OCI-LY3 (cell line): ENCODE measurements around the gene CIT.

ENCODE experiments used
- H2AFZ ChIP-seq: fragments of 200-600, 300-600 bp; shearing (Covaris generic); 2 replicates; pipeline ENCODE4 v1.6.0; 2014; ENCODE audit warnings: antibody characterized with exemption, low read depth, low read length
- H3K27ac ChIP-seq: fragments of 200-600, 300-600 bp; sonication (generic); 2 replicates; pipeline ENCODE4 v1.5.1; 2014; ENCODE audit warnings: mild to moderate bottlenecking, low read length, moderate library complexity, mixed read lengths
- H3K27me3 ChIP-seq: fragments of 200-600, 300-600 bp; sonication (generic); 2 replicates; pipeline ENCODE4 v1.6.1; 2014; ENCODE audit warnings: low read depth, low read length, mixed read lengths
- H3K36me3 ChIP-seq: fragments of 200-600, 300-600 bp; sonication (generic); replicated peaks from 2 replicates; pipeline ENCODE3; 2014; ENCODE audit warnings: low read depth, low read length, mixed read lengths
- H3K4me1 ChIP-seq: fragments of 300-600, 200-600 bp; sonication (generic); 2 replicates; pipeline ENCODE4 v1.6.1; 2014; ENCODE audit warnings: low read length, mixed read lengths
- H3K4me2 ChIP-seq: fragments of 200-600, 300-600 bp; sonication (generic); 2 replicates; pipeline ENCODE4 v1.6.1; 2014; ENCODE audit warnings: low read length, mixed read lengths
- H3K4me3 ChIP-seq: fragments of 300-600, 200-600 bp; sonication (generic); 2 replicates; pipeline ENCODE4 v1.5.1; 2014; ENCODE audit warnings: antibody characterized with exemption, mild to moderate bottlenecking, low read length, moderate library complexity
- H3K79me2 ChIP-seq: fragments of 300-600, 200-600 bp; shearing (Covaris generic); 2 replicates; pipeline ENCODE4 v1.6.1; 2014; ENCODE audit warnings: mild to moderate bottlenecking, low read length, mixed read lengths
- H3K9ac ChIP-seq: fragments of 300-600, 200-600 bp; shearing (Covaris generic); 2 replicates; pipeline ENCODE4 v1.6.0; 2014; ENCODE audit warnings: mild to moderate bottlenecking, low read length, moderate library complexity
- H3K9me3 ChIP-seq: fragments of 200-600, 300-600 bp; shearing (Covaris generic); 2 replicates; pipeline ENCODE4 v1.6.1; 2014; ENCODE audit warnings: low read length, mixed read lengths; ENCODE audit not compliant: insufficient read depth
- H4K20me1 ChIP-seq: fragments of 200-600, 300-600 bp; sonication (generic); 2 replicates; pipeline ENCODE4 v1.6.1; 2016; ENCODE audit warnings: low read length, mixed read lengths; ENCODE audit not compliant: insufficient read depth
- CTCF ChIP-seq: fragments of 200-600, 300-600 bp; sonication (generic); IDR thresholded peaks from 2 replicates; pipeline ENCODE4 v1.5.1; 2014; ENCODE audit warnings: antibody characterized with exemption, low read length, low read depth
- EZH2phosphoT487 ChIP-seq: fragments of 200-600 bp; shearing (Covaris generic); IDR thresholded peaks from 2 replicates; pipeline ENCODE4 v1.6.1; 2018; ENCODE audit warnings: antibody characterized with exemption, mixed run types, low read depth

Gene CIT

GRCh38 chr12:119797090-119797489 lies 80.0 kb downstream of the CIT start:
- no peak overlapping the region for H3K4me3 ChIP-seq
- TF ChIP-seq EZH2phosphoT487 (no peak), CTCF (no peak)
- H3K79me2 ChIP-seq: no peaks in the 10 kb centered on the region
- no peak overlapping the region for H3K27ac ChIP-seq
- H4K20me1 ChIP-seq: no peaks in the 10 kb centered on the region
- H3K4me1 ChIP-seq: no peaks in the 10 kb centered on the region
- H3K9me3 ChIP-seq: no peaks in the 10 kb centered on the region
- no peak overlapping the region for H2AFZ ChIP-seq
- H3K4me2 ChIP-seq: no peak overlapping the region
- no peak overlapping the region for H3K9ac ChIP-seq
- H3K36me3 ChIP-seq: peaks cover 12% of the 10 kb centered on the region
- no peaks in the 10 kb centered on the region for H3K27me3 ChIP-seq

GRCh38 chr12:119796292-119796691 lies 80.8 kb downstream of the CIT start:
- Histone ChIP-seq H3K4me3 (no peak overlapping the region), H3K79me2 (no peaks in the 10 kb centered on the region), H3K36me3 (peaks cover 12% of the 10 kb centered on the region), H3K4me1 (no peaks in the 10 kb centered on the region), H3K9ac (no peak overlapping the region), H3K9me3 (no peaks in the 10 kb centered on the region), H3K27me3 (no peaks in the 10 kb centered on the region), H3K4me2 (no peak overlapping the region), H3K27ac (no peak overlapping the region), H4K20me1 (no peaks in the 10 kb centered on the region; the same call in 1 of the 2 replicates), H2AFZ (no peak overlapping the region)
- TF ChIP-seq CTCF (no peak), EZH2phosphoT487 (no peak)

GRCh38 chr12:119791453-119791852 lies 85.7 kb downstream of the CIT start:
- no peak overlapping the region for H2AFZ ChIP-seq
- no peaks in the 10 kb centered on the region for H3K79me2 ChIP-seq
- H3K9ac ChIP-seq: no peak overlapping the region
- no peak overlapping the region for H3K4me3 ChIP-seq
- no peaks in the 10 kb centered on the region for H3K9me3 ChIP-seq
- TF ChIP-seq EZH2phosphoT487 (no peak), CTCF (no peak)
- H3K27me3 ChIP-seq: no peaks in the 10 kb centered on the region
- peaks cover 7% of the 10 kb centered on the region for H3K36me3 ChIP-seq
- no peak overlapping the region for H3K4me2 ChIP-seq
- no peaks in the 10 kb centered on the region for H3K4me1 ChIP-seq
- H3K27ac ChIP-seq: no peak overlapping the region
- no peaks in the 10 kb centered on the region; the same call in 1 of the 2 replicates for H4K20me1 ChIP-seq

- H2AFZ ChIP-seq: no peak overlapping the region
- no peaks in the 10 kb centered on the region for H3K4me1 ChIP-seq
- H3K27ac ChIP-seq: no peak overlapping the region
- no peaks in the 10 kb centered on the region; the same call in 1 of the 2 replicates for H4K20me1 ChIP-seq
- H3K9me3 ChIP-seq: no peaks in the 10 kb centered on the region
- peaks cover 20% of the 10 kb centered on the region for H3K36me3 ChIP-seq
- H3K4me2 ChIP-seq: no peak overlapping the region
- no peak overlapping the region for H3K9ac ChIP-seq
- no peak overlapping the region for H3K4me3 ChIP-seq
- TF ChIP-seq CTCF: no peak
- no peak for TF ChIP-seq EZH2phosphoT487
- H3K79me2 ChIP-seq: no peaks in the 10 kb centered on the region
- no peaks in the 10 kb centered on the region for H3K27me3 ChIP-seq
Observed at GRCh38 chr12:119788786-119789185, 88.3 kb downstream of the CIT start.
